ENCODE results near the gene CDH2.

- no peak for TF ChIP-seq POLR2AphosphoS5 (IDR thresholded peaks at IDR 0.05; ENCODE audit: low read depth, low read length)
- no peak for TF ChIP-seq SPI1 (IDR thresholded peaks at IDR 0.05; ENCODE audit: low read depth, low read length)
- no peak for TF ChIP-seq TAF1 (IDR thresholded peaks at IDR 0.05; ENCODE audit: low read depth, low read length)
- TF ChIP-seq POLR2A (IDR thresholded peaks at IDR 0.05; ENCODE audit: low read depth, low read length) = no peak
Observed at GRCh38 chr18:27969206-27969605, 207.7 kb downstream of the CDH2 start.

Data from GM12891 (cell line).